ENCODE data around the gene CACNA1H.

The CACNA1H gene

GRCh38 chr16:1167276-1168107 is 14.6 kb downstream of the CACNA1H start:
- H3K36me3 ChIP-seq, result no peaks in the 10 kb centered on the region
- no peaks in the 10 kb centered on the region for H3K9me3 ChIP-seq
- no peak overlapping the region for H3K4me3 ChIP-seq (ENCODE audit: low read depth, low read length)
- H3K27me3 ChIP-seq, result no peaks in the 10 kb centered on the region
- peak; percentile 65 for DNase-seq
- TF ChIP-seq CTCF (IDR thresholded peaks at IDR 0.05; ENCODE audit: low read depth, low read length), result no peak
- H3K4me1 ChIP-seq, result peaks cover 3% of the 10 kb centered on the region; the same call in 1 of the 2 replicates

- no peak overlapping the region for H3K4me3 ChIP-seq (ENCODE audit: low read depth, low read length)
- H3K9me3 ChIP-seq, result no peaks in the 10 kb centered on the region
- TF ChIP-seq CTCF (IDR thresholded peaks at IDR 0.05; ENCODE audit: low read depth, low read length), result no peak
- H3K4me1 ChIP-seq, result peaks cover 3% of the 10 kb centered on the region; the same call in 1 of the 2 replicates
- DNase-seq, result no peak
- no peaks in the 10 kb centered on the region for H3K36me3 ChIP-seq
- H3K27me3 ChIP-seq, result no peaks in the 10 kb centered on the region
These were observed 15.9 kb downstream of the CACNA1H start for GRCh38 chr16:1168837-1169236.

- no peak overlapping the region for H3K4me3 ChIP-seq (ENCODE audit: low read depth, low read length)
- H3K27me3 ChIP-seq, result no peaks in the 10 kb centered on the region
- H3K36me3 ChIP-seq, result no peaks in the 10 kb centered on the region
- DNase-seq, result no peak
- TF ChIP-seq CTCF (IDR thresholded peaks at IDR 0.05; ENCODE audit: low read depth, low read length), result no peak
- peaks cover 3% of the 10 kb centered on the region; the same call in 1 of the 2 replicates for H3K4me1 ChIP-seq
- H3K9me3 ChIP-seq, result no peaks in the 10 kb centered on the region
These were observed 16.6 kb downstream of the CACNA1H start for GRCh38 chr16:1169285-1170075.

- no peaks in the 10 kb centered on the region for H3K27me3 ChIP-seq
- no peak for TF ChIP-seq CTCF (IDR thresholded peaks at IDR 0.05; ENCODE audit: low read depth, low read length)
- peaks cover 3% of the 10 kb centered on the region; the same call in 1 of the 2 replicates for H3K4me1 ChIP-seq
- H3K36me3 ChIP-seq, result no peaks in the 10 kb centered on the region
- no peaks in the 10 kb centered on the region for H3K9me3 ChIP-seq
- no peak for DNase-seq
- H3K4me3 ChIP-seq (ENCODE audit: low read depth, low read length), result no peak overlapping the region
These were observed 17.1 kb downstream of the CACNA1H start for GRCh38 chr16:1170076-1170418.

GRCh38 chr16:1171001-1171400 is 18.1 kb downstream of the CACNA1H start:
- no peaks in the 10 kb centered on the region for H3K27me3 ChIP-seq
- DNase-seq, result no peak
- H3K9me3 ChIP-seq, result no peaks in the 10 kb centered on the region
- H3K4me3 ChIP-seq (ENCODE audit: low read depth, low read length), result no peak overlapping the region
- peaks cover 3% of the 10 kb centered on the region; the same call in 1 of the 2 replicates for H3K4me1 ChIP-seq
- H3K36me3 ChIP-seq, result no peaks in the 10 kb centered on the region
- no peak for TF ChIP-seq CTCF (IDR thresholded peaks at IDR 0.05; ENCODE audit: low read depth, low read length)

All from BE2C (cell line).